VCaP (cell line): ENCODE data around the gene ARHGEF37.

Source experiments
- H3K27ac ChIP-seq: fragments of 450-650 bp; 2 replicates; pipeline ENCODE4 v1.5.1; 2017
- TF ChIP-seq, protein P1 (sequence below): fragments of 450-650 bp; conservative IDR thresholded peaks from 2 replicates; pipeline ENCODE4 v1.5.1; 2017; ENCODE audit warnings: mild to moderate bottlenecking, moderate library complexity

Gene ARHGEF37

DNA sequence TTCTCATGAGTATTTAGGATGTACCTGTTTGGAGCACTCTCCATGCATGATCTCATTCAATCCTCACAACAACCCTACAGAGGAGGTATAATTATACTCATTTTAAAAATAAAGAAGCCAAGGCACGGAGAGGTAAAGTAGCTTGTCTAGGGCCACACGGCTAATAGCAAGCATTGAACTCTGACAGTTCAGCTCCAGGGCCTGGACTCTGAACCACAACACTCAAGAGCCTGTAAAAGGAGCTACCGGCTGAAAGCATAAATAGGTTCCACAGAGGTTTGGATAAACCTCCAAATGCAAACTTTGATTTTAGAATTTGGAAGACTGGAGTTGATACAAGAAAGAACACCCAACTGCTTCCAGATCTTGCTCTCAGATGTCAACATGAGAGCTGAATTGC lies 41.2 kb downstream of the ARHGEF37 start:
- no peak overlapping the region for H3K27ac ChIP-seq
- TF ChIP-seq, protein P1, sequence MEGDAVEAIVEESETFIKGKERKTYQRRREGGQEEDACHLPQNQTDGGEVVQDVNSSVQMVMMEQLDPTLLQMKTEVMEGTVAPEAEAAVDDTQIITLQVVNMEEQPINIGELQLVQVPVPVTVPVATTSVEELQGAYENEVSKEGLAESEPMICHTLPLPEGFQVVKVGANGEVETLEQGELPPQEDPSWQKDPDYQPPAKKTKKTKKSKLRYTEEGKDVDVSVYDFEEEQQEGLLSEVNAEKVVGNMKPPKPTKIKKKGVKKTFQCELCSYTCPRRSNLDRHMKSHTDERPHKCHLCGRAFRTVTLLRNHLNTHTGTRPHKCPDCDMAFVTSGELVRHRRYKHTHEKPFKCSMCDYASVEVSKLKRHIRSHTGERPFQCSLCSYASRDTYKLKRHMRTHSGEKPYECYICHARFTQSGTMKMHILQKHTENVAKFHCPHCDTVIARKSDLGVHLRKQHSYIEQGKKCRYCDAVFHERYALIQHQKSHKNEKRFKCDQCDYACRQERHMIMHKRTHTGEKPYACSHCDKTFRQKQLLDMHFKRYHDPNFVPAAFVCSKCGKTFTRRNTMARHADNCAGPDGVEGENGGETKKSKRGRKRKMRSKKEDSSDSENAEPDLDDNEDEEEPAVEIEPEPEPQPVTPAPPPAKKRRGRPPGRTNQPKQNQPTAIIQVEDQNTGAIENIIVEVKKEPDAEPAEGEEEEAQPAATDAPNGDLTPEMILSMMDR = no peak

- H3K27ac ChIP-seq = no peak overlapping the region
- TF ChIP-seq, protein P1 = no peak
Measured at GRCh38 chr5:149623473-149623872, 42.2 kb downstream of the ARHGEF37 start.

DNA sequence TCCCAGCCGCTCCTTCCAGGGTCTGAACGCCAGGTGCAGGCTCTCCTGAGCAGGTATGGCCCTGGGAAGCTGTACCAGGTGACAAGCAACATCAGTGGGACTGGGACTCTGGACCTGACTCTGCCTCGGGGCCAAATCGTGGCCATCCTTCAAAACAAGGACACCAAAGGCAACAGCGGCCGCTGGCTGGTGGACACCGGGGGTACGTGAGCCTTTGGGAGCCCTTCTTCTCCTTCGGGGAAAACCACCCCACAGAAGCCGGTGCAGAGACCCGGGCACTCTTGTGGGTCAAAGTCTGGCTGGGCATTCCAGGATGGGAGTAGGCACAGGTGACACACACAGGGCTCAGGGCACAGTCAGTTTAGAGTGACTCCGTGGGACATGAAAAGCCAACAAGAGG lies 45.8 kb downstream of the ARHGEF37 start:
- TF ChIP-seq, protein P1 = no peak
- no peak overlapping the region for H3K27ac ChIP-seq

DNA sequence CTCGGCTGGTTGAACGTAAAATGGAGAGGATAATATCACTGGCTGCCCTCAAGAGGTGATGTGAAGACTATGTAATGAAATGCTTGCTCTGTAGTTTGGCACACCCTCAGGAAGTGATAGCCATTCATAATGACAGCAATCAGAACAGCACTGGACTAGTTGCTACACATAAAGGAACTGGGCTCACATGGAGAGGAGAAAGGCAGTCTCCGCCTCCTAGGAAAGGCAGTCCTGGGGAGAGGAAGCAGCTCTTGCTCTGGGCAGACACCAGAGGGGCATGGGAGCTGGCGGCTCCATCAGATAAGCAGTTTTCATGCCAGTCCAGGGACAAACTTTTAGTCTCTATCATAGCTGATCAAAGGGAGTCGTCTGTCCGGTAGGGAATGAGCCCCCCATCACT lies 46.9 kb downstream of the ARHGEF37 start:
- H3K27ac ChIP-seq = no peak overlapping the region
- TF ChIP-seq, protein P1 = no peak

DNA sequence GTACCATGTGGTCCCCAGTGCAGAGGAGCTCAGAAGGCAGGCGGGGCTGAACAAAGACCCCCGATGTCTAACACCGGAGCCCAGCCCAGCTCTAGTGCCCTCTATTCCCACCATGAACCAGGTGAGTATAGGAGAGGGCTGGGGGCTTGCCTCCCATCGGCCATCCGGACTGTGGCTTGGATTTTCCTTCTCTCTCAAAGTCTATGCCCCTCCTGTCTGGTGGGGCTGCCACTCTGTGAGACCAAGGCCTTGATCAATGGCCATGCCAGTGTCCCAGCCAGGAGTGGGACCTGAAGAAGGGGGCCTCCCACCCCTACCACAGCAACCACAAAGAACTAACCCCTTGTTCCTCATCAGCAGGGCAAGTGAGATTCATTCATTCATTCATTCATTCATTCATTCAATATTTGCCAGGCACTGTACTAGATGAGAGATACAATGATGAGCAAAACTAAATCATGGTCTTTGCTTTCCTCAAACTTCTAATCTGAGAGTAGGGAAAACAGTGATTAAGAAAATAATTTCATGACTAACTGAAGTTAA lies 47.6 kb downstream of the ARHGEF37 start:
- TF ChIP-seq, protein P1 = no peak
- no peak overlapping the region for H3K27ac ChIP-seq

GRCh38 chr5:149629421-149629820 lies 48.1 kb downstream of the ARHGEF37 start:
- TF ChIP-seq, protein P1 = no peak
- H3K27ac ChIP-seq = no peak overlapping the region

DNA sequence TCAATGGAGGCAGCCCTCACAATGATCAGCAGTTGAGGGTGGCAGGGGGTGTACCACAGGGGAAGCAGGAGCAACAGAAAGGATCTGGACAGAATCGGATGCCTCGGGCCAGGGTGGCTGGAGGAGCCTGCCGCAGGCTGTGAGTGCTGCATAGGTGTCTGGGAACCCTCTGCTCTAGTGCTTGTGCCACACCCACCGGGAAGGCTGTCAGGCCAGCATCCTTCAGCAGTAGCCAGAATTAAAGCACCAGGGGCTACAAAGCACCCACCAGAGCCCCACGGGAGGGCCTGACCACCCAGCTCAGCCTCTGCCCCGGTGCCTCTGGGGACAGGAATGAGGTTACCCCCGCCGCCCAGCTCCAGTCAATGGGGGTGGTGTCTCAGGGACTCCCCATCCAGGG lies 49.0 kb downstream of the ARHGEF37 start:
- H3K27ac ChIP-seq = peak overlapping the region; percentile 37; the same call in 1 of the 2 replicates
- TF ChIP-seq, protein P1 = no peak
